Left forelimb (tissue), 1 donor: ENCODE data around the gene RAP1GAP2.
"Not testable (repeated sequence)": the region's sequence is repeated elsewhere in the genome, so short reads cannot be mapped to it uniquely, and the experiment has no call there.

Experiments used
- DNase-seq: peaks from one replicate; pipeline ENCODE4 v3.0.0-alpha.2; 2018; ENCODE audit warnings: low spot score

The RAP1GAP2 gene

GRCh38 chr17:2971851-2972250, 175.6 kb downstream of the RAP1GAP2 start:
- no peak for DNase-seq

GRCh38 chr17:2972749-2973148, 176.5 kb downstream of the RAP1GAP2 start:
- DNase-seq: no peak

DNA sequence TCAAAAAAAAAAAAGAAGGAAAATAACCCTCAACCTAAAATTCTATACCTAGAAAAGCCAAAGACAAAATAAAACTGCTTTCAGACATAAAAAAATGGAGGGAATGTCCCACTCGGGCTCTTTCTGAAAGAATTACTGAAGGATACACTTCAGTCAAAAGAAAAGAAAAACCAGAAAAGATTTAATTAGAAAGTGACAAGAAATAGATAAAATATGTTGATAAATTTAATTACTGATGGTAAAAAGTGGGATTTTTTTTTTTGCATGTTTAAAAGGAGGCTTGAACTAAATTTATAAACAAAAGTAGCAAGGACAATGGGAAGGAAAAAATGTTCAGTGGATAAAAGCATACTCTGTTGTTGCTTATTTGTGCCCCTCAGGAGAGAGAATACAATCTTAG, 178.1 kb downstream of the RAP1GAP2 start:
- DNase-seq: no peak

DNA sequence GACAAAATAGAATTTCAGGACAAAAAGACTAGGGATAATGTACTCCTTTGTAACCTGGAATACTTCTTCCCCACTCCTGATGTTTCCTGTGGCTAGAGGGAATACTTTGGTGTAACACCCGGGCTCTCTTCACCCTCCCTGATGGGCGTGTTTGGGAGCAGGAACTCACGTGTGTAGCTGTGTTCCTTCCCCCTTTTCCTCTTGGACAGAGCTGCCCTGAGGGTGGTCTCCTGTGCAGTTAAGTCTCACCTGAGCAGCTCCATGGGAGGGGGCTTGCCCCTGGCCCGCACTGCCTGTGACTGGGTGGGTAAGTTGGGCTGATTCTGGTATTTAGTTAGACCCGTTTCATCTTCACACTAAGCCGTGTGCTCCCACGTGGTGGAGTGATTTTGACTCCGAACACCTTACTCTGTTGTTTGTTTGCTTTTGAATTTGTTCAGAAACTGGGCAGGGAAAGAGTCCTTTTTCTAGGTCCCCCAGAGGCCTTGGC, 179.3 kb downstream of the RAP1GAP2 start:
- DNase-seq: no peak

DNA sequence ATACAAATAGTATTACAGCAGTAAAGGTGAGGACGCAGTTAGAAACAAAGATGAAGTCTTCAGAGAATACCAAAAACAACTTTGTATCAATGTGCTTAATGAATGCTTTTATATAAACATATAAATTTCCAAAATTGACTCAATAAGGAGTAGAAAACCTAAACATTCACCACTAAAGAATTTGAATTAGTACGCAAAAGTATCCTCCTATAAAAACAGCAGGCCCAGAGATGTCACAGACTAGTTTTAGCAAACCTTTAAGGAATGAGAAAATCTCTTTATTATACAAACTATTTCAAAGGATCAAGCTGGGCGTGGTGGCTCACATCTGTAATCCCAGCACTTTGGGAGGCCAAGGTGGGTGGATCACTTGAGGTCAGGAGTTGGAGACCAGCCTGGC, 180.9 kb downstream of the RAP1GAP2 start:
- no peak for DNase-seq

- DNase-seq: no peak
Measured at GRCh38 chr17:2978116-2978515, 181.9 kb downstream of the RAP1GAP2 start.

DNA sequence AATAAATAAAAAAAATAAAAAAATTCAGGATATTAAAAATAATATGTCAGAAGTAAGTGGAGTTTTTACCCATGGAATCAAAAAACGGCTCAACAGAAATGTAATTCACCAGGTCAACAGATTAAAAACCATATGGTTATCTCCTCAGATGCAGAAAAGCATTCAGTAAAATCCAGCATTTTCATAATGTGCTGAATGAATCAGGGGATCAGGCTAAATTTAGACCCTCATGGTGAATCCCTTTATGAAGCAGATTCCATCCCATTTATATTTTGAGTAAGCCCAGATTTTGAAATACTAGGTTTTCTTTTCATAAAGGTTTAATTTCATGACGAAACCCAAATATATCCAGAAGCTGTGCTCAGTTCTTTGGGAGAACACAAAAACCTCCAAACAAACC, 182.8 kb downstream of the RAP1GAP2 start:
- DNase-seq: no peak

DNA sequence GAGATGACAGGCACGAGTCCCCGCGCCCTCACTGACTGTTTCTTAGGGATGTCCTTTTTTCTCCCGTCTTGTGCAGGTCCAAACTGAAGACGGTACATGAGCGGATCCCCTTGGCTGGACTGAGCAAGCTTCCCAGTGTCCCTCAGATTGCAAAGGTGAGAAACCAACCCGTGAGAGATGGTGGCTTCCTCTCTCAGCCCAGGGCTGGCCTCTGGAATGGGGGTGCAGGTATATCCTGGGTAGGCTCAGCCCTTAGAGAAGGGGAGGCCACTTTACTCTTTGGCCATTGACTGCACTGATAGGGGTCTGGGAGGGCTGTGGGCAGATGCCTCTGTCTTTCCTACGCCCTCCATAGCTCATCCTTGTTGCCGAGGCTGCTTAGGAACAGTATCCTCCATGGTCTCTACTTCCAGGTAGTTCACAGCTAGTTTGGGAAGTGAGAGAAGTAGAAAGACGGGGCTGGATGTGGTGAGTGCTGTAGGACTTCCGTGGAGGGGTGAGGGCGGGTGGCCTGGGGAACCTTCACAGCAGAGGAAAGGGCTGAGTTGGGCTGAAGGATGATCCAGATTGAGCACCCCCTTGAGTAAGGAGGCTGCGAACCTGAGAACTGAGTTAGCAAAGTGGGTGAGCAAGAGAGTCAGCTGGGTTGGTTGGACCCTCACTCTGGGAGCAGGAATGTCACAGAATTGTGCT, 184.1 kb downstream of the RAP1GAP2 start:
- no peak for DNase-seq

DNA sequence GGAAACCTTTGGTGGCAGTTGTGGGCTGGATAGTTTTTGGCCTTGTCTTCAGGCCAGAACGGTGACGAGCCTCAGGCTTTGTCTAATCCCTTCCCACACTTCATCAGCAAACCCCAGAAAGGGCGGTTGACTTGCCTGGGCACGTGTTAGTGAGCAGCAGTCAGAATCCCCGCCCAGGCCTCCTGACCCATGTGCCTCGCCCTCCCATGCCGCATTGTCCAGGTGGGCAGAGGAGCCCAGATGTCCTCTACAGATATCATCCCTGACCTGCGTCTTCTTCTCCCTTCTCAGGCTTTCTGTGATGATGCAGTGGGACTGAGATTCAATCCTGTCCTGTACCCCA, 184.6 kb downstream of the RAP1GAP2 start:
- DNase-seq: no peak

DNA sequence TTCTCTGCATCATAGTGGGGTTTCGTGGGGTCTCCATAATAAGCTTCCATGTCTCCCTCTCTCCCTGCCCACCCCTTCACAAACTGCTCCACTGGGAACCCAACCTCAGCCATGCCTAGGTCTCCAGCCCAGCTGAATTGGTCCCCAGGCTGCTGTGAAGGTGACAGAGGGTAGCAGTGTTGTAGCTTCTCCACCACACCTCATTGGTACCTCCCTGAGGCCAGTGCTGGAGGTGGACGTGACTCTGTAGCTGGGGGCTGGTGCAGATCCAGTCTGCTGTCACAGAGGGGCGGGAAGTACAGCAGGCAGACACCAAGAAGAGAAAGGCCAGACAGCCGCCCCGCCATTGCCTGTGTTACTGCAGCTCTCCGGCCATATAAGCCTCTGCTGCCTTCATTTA, 185.1 kb downstream of the RAP1GAP2 start:
- DNase-seq: no peak

DNA sequence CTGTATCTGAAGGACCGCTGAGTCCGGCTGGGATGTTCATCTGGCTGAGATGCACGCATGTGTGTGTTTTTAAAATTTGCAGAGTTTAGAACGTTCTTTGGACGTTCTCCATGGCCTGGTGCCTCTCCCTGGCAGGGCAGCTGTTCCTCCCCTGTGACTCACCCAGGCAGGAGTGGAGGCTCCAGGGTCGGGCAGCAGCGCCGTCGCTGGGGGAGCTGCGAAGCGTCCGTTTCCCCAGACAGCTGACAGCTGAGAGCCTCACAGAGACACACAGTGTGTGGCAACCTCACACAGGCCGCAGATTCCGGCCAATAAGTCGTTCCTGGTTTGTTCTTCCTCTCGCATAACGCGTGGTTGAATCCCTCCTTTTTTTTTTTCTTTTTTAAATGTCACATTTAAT, 186.6 kb downstream of the RAP1GAP2 start:
- DNase-seq: peak; percentile 83

DNA sequence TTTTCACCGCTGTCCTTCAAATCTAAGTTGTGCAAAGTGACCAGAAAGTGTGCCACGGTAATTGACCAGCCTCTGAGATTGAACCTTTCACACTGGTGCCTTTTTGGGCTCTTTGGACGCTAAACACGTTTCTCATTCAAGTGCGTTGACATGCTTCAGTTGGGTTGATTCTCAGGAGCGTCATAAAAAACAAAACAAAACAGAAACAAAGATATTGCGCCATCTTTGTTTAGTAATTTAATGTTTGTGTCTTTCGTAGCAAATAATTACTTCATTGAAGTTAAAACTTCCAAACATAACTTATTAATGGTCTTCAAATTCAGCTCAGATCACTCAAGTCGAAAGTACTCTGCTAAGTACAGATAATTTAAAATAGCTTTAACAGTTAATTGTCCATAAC, 187.0 kb downstream of the RAP1GAP2 start:
- no peak for DNase-seq

DNA sequence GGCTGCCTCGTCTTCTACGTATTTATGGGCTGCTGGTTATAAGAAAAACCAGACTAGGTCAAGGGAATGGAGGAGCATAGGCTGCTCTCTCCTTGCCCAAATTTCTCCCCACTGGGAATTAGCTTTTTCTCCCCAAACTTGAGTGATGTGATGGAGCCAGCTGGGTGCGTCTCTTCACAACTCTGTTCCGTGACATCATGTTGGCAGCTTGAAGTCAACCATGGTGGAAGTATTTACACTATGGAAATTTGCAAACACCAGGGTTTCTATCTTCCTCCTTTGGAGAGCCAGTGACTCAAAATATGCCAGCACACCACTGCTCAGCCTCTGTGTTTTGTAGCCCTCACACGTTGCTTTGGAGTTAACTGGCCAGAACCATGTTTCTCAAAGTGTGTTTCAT, 189.1 kb downstream of the RAP1GAP2 start:
- no peak for DNase-seq

DNA sequence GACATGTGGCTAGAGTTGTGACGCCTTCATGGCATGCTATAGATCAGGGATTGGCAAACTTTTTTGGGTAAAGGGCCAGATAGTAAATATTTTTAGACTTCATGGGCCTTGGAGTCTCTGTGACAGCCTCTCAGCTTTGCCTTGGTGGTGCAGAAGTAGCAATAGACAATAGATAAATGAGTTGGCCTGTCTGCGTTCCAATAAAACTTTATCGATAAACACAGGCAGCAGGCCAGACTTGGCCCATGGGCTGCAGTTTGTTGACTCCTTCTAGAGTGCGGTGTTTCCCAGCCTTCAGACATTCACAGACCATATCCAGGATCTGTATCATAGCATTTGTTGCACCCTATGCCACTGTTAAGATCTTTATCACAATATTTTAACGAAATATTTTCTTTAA, 190.7 kb downstream of the RAP1GAP2 start:
- no peak for DNase-seq

- DNase-seq: not testable (repeated sequence)
Measured at GRCh38 chr17:2989396-2989795, 193.2 kb downstream of the RAP1GAP2 start.

GRCh38 chr17:2989855-2990254, 193.6 kb downstream of the RAP1GAP2 start:
- no peak for DNase-seq

DNA sequence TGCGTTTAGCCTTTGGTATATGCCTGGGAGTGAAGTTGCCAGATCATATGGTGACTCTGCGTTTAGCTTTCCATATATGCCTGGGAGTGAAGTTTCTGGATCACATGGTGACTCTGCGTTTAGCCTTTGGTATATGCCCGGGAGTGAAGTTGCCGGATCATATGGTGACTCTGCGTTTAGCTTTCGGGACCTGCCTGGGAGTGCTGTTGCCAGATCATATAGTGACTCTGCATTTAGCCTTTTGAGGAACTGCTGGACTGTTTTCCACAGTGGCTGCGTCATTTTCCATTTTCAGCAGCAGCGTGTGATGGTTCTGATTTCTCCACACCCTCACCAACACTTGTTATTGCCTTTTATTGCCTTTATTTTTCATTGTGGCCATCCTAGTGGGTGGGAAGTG, 194.2 kb downstream of the RAP1GAP2 start:
- no peak for DNase-seq

GRCh38 chr17:2991396-2992180, 195.3 kb downstream of the RAP1GAP2 start:
- not testable (repeated sequence) for DNase-seq

GRCh38 chr17:2994441-2994840, 198.2 kb downstream of the RAP1GAP2 start:
- no peak for DNase-seq

GRCh38 chr17:2995377-2995776, 199.1 kb downstream of the RAP1GAP2 start:
- no peak for DNase-seq

DNA sequence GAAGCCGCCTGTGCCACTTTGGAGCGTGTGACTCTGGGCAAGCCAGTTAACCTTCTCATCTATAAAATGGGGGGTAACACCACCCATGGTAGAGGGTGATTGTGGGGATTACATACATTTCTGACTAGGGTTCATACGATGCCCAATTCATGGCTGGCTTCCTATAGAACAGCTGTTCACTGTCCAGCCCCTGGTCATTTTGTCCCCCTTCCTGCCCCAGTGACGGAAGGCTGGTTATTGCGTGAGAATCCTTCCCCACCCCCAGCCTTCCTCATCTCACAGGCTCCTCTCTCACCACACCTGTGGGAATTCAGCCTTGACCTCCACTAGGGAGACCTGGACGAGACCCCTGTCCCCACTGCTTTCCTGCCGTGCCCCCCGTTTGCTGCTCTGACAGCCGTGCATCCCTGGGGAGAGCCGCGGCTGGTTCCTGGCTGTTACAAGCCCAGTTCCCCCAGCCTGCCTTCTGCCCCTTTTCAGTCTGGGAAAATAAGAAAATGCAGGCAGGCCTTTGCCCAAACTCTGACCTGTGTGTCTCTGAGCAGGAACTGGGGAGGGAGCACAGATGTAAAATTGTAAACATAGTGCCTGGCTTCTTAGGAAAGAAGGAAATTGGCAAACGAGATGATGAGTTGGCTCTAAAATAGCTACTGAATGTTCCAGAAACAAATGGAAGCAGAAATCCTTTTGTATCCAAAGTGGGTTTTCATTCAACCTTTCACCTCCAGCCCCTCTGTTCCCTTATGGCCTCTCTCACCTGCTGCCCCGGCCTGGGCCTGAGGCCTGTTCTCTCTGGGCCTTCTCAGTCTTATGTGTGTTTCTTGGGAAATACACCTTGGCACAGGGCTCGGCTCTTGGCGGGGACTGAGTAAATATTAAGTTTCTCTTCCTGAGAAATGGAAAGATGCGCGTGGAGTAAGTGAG, 199.9 kb downstream of the RAP1GAP2 start:
- DNase-seq: peak; percentile 56
